ENCODE results near the gene TMEM125. TPM values are rescaled to one million over a fixed set of nuclear protein-coding genes. Genes with fewer than 3 reads are reported as not detected.

TMEM125 gene
- total and polyA plus RNA-seq, 9 of the 15 experiments (the other 6 are each of a cell fraction or from before 2014, with no cell fraction given) = 0.07 to 0.08 TPM; not detected in 7

DNA sequence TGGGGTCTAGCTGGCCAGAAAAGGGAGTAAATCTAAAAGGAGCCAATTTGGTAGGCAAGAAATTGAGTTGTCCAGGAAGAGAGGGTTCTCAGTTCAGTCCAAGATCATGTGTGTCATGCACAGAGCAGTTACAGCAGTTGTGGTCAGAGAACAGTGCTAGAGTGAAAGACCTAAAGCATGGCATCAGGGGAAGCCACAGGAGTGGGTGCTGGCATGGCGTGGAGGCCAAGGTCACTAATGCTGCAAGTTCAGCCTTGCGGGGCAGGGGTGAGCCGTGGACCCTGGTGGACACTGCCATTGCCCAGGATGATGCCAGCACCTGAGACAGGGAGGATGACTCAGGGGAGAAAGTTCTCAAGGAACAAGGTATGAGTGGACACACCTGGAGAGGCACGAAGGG, 16.6 kb upstream of the TMEM125 start:
- ChIA-PET POLR2A (interaction anchor here (1.4 kb wide), 1 partner anchor 161 kb away, joined by 3 read pairs; no protein-coding TSS in a partner anchor), CTCF (ENCODE audit: low intra/inter-chr PET ratio) (no interaction called here)
- 2% methylated on average over 4 of the region's 4 CpGs for WGBS (ENCODE audit: insufficient coverage, low coverage, missing lambda C conversion rate)
- no peak for DNase-seq (ENCODE audit: extremely low read depth in 1 of 4, low spot score in 3 of 4)
- Histone ChIP-seq H3K4me2 (ENCODE audit: insufficient read depth, low read length) (no peak overlapping the region), H3K27me3 (ENCODE audit: control insufficient read depth in 2 of 2, insufficient read depth in 2 of 2, low read length in 2 of 2) (peaks cover 6 to 47% of the 10 kb centered on the region in 2 experiments; a peak in 3 of 5 replicates), H3K9ac (ENCODE audit: insufficient read depth in 1 of 2, low read depth in 2 of 2, low read length in 2 of 2) (no peak overlapping the region), H3K4me1 (replicated peaks in 1 of 2; ENCODE audit: control insufficient read depth in 2 of 2, insufficient read depth in 2 of 2, low read length in 2 of 2) (no peaks in the 10 kb centered on the region), H3K4me3 (no peak overlapping the region), H3K9me1 (ENCODE audit: control insufficient read depth, insufficient read depth, low read length) (no peaks in the 10 kb centered on the region), H3K27ac (ENCODE audit: extremely low read depth, low read depth, low read length) (no peak overlapping the region), H2AFZ (ENCODE audit: low read depth, low read length) (no peak overlapping the region), H3K9me3 (replicated peaks; ENCODE audit: control insufficient read depth, insufficient read depth, low read depth, low read length) (no peaks in the 10 kb centered on the region; the same call in 1 of the 2 replicates), H3K36me3 (ENCODE audit: control insufficient read depth, insufficient read depth, low read length) (no peaks in the 10 kb centered on the region), H3K79me2 (ENCODE audit: control insufficient read depth, insufficient read depth, low read length) (no peaks in the 10 kb centered on the region), H4K20me1 (replicated peaks; ENCODE audit: control insufficient read depth, insufficient read depth, low read length) (no peaks in the 10 kb centered on the region)
- in situ Hi-C loops (cut with MboI) = no loop called here
- no peak for TF ChIP-seq TSC22D4 (tag; IDR thresholded peaks at IDR 0.05)
- no peak for ATAC-seq
- BruUV-seq (replicated peaks) = no TSS peak
- FAIRE-seq = no peak
- intact Hi-C loops (cut with micrococcal nuclease) = no loop called here

DNA sequence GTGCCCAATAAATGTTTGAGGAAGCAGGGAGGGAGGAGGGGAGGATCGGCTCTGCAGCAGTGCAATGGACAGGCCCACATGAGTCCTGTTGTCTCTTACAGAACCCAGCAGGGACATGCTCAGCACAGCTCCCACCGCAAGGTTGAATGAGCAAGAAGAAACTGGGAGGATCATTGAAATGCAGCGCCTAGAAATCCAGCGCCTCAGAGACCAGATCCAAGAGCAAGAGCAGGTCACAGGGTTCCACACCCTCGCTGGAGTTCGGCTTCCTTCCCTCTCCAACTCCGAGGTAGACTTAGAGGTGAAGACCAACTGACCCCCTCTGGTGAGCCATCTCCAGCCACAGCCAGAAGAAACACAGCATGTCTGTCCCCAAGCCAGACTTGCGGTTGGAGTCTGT, 15.9 kb upstream of the TMEM125 start:
- Histone ChIP-seq H3K9ac (ENCODE audit: insufficient read depth in 1 of 2, low read depth in 2 of 2, low read length in 2 of 2) (no peak overlapping the region), H3K4me2 (ENCODE audit: insufficient read depth, low read length) (no peak overlapping the region), H3K9me3 (replicated peaks; ENCODE audit: control insufficient read depth, insufficient read depth, low read depth, low read length) (peaks cover 2% of the 10 kb centered on the region; the same call in 1 of the 2 replicates), H3K4me1 (replicated peaks in 1 of 2; ENCODE audit: control insufficient read depth in 2 of 2, insufficient read depth in 2 of 2, low read length in 2 of 2) (no peaks in the 10 kb centered on the region), H3K4me3 (no peak overlapping the region), H3K27ac (ENCODE audit: extremely low read depth, low read depth, low read length) (no peak overlapping the region), H4K20me1 (replicated peaks; ENCODE audit: control insufficient read depth, insufficient read depth, low read length) (no peaks in the 10 kb centered on the region), H2AFZ (ENCODE audit: low read depth, low read length) (no peak overlapping the region), H3K27me3 (ENCODE audit: control insufficient read depth in 2 of 2, insufficient read depth in 2 of 2, low read length in 2 of 2) (peaks cover 6 to 47% of the 10 kb centered on the region in 2 experiments; a peak in 3 of 5 replicates), H3K9me1 (ENCODE audit: control insufficient read depth, insufficient read depth, low read length) (no peaks in the 10 kb centered on the region), H3K79me2 (ENCODE audit: control insufficient read depth, insufficient read depth, low read length) (no peaks in the 10 kb centered on the region), H3K36me3 (ENCODE audit: control insufficient read depth, insufficient read depth, low read length) (no peaks in the 10 kb centered on the region)
- DNase-seq (ENCODE audit: extremely low read depth in 1 of 4, low spot score in 3 of 4) (no peak), FAIRE-seq (no peak), ATAC-seq (no peak)
- BruUV-seq (replicated peaks) = no TSS peak
- CTCF ChIA-PET (ENCODE audit: low intra/inter-chr PET ratio) = no interaction called here
- in situ Hi-C loops (cut with MboI) (no loop called here), intact Hi-C loops (cut with micrococcal nuclease) (no loop called here)
- POLR2A ChIA-PET = interaction anchor here (0.6 to 1.4 kb wide), 2 partner anchors 113 to 161 kb away, joined by 3 read pairs; no protein-coding TSS in a partner anchor
- WGBS (ENCODE audit: insufficient coverage, low coverage, missing lambda C conversion rate) = 3% methylated on average over 8 of the region's 8 CpGs
- peak; percentile 40; the same call in 1 of the 2 replicates for TF ChIP-seq ZNF263 (CRISPR knock-in tag; IDR thresholded peaks at IDR 0.05; ENCODE audit: borderline replicate concordance)
- TF ChIP-seq ZFP30 (CRISPR knock-in tag; IDR thresholded peaks at IDR 0.05; ENCODE audit: borderline replicate concordance) = no peak
- no peak for TF ChIP-seq ZNF324 (CRISPR knock-in tag; IDR thresholded peaks at IDR 0.05)
- TF ChIP-seq, protein P1, sequence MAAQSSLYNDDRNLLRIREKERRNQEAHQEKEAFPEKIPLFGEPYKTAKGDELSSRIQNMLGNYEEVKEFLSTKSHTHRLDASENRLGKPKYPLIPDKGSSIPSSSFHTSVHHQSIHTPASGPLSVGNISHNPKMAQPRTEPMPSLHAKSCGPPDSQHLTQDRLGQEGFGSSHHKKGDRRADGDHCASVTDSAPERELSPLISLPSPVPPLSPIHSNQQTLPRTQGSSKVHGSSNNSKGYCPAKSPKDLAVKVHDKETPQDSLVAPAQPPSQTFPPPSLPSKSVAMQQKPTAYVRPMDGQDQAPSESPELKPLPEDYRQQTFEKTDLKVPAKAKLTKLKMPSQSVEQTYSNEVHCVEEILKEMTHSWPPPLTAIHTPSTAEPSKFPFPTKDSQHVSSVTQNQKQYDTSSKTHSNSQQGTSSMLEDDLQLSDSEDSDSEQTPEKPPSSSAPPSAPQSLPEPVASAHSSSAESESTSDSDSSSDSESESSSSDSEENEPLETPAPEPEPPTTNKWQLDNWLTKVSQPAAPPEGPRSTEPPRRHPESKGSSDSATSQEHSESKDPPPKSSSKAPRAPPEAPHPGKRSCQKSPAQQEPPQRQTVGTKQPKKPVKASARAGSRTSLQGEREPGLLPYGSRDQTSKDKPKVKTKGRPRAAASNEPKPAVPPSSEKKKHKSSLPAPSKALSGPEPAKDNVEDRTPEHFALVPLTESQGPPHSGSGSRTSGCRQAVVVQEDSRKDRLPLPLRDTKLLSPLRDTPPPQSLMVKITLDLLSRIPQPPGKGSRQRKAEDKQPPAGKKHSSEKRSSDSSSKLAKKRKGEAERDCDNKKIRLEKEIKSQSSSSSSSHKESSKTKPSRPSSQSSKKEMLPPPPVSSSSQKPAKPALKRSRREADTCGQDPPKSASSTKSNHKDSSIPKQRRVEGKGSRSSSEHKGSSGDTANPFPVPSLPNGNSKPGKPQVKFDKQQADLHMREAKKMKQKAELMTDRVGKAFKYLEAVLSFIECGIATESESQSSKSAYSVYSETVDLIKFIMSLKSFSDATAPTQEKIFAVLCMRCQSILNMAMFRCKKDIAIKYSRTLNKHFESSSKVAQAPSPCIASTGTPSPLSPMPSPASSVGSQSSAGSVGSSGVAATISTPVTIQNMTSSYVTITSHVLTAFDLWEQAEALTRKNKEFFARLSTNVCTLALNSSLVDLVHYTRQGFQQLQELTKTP (IDR thresholded peaks at IDR 0.05; ENCODE audit: low read depth in 1 of 2, partially characterized antibody in 2 of 2) = no peak
